Right cardiac atrium (tissue), 5 donors: ENCODE data around the gene PID1. TPM values are rescaled to one million over a fixed set of nuclear protein-coding genes. Genes with fewer than 3 reads are reported as not detected.
A peak's percentile ranks its signal among the peaks of the same experiment; 100 is the strongest.

ENCODE experiments used
- ATAC-seq, 2 donors: fragments of 200-7000 bp; cut with Tn5 transposase; one replicate each; pipeline versions ENCODE4 v1.8.0 to v1.9.1; 2020; ENCODE audit warnings: moderate library complexity in 2 of 2, mild to moderate bottlenecking in 1 of 2
- DNase-seq, 3 donors: peaks; one replicate each; pipeline ENCODE4 v3.0.0-alpha.2; 2020
- H3K27ac ChIP-seq: one replicate; pipeline ENCODE4 v1.5.1; 2013; ENCODE audit warnings: mild to moderate bottlenecking, low read length, control low read depth, moderate library complexity
- H3K27me3 ChIP-seq: one replicate; pipeline ENCODE4 v1.6.1; 2013; ENCODE audit not compliant: control insufficient read depth, insufficient read depth
- H3K4me1 ChIP-seq: one replicate; pipeline ENCODE4 v1.6.1; 2013; ENCODE audit warnings: low read length; ENCODE audit not compliant: control insufficient read depth, insufficient read depth
- H3K4me3 ChIP-seq: one replicate; pipeline ENCODE4 v1.5.1; 2013; ENCODE audit warnings: low read length, control low read depth
- H3K9me3 ChIP-seq: one replicate; pipeline ENCODE4 v1.6.1; 2013; ENCODE audit warnings: low read length; ENCODE audit not compliant: control insufficient read depth
- WGBS: extraction: QIAGEN DNeasy Blood & Tissue Kit; methylation state at CpG from one replicate; pipeline ENCODE4 v1.1.7; 2013; 5-methylcytosine and 5-hydroxymethylcytosine counted together
- intact Hi-C, 4 donors: fragments of 100-400 bp; cut with DNase I; formaldehyde crosslinking; loops; one replicate each; pipeline versions ENCODE4 v1.11.0 to v1.14.0; 2022 to 2023
- polyA plus RNA-seq: library from polyadenylated mRNA; stranded (reverse); fragments of 200-250 nt; gene quantifications from one replicate; pipeline ENCODE4 v1.2.3, GENCODE V29; 2013
- total RNA-seq, 4 donors: library from RNA; stranded (reverse); fragmentation: NEBNext Ultra II Directional; extraction: Animal tissue kit (Norgen Biotek cat#: 25700); gene quantifications; one replicate each; pipeline ENCODE4 v1.2.1, GENCODE V29; 2021
- donor health status: healthy with polysubstance abuse.
- donor health status: DM: no; HTN: yes; CAD: no.
- donor health status: DM: no; HTN: no; CAD: no.
- donor health status: DM: no; HTN: yes; CAD: no; lungs with severe emphysema.
- donor health status: DM: yes; HTN: yes; CAD: no.

Gene PID1
- total and polyA plus RNA-seq, 5 donors: 9.1 to 17.2 (median 11.0) TPM

DNA sequence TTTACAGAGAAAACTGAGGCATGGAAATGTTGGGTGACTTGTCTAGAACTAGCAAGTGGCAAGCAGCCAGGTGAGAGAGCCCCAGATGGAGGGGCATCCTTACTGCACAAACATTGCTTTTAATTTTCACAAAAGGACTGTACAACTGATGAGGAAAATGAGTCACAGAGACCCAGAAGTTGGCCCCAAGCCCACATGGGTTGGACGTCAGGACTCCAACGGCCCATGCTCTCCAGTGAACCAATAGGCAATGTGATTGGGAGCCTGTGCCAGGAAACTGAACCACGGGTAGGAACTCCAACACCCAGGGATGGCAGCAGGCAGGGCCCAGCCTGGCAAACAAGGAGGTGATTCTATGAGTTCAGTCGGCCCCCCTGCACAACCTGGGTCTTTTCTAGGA lies 50.8 kb downstream of the PID1 start:
- Histone ChIP-seq H3K27me3 (no peaks in the 10 kb centered on the region), H3K27ac (no peak overlapping the region), H3K4me1 (no peaks in the 10 kb centered on the region), H3K4me3 (no peak overlapping the region), H3K9me3 (no peaks in the 10 kb centered on the region)
- WGBS: 71% methylated on average over 4 of the region's 4 CpGs
- intact Hi-C loops: no loop called here
- ATAC-seq (no peak), DNase-seq (peak in 1 of 3 donors; percentile 45)

- H3K4me3 ChIP-seq: no peak overlapping the region
- H3K4me1 ChIP-seq: no peaks in the 10 kb centered on the region
- H3K27ac ChIP-seq: no peak overlapping the region
- H3K9me3 ChIP-seq: no peaks in the 10 kb centered on the region
- WGBS: 85% methylated on average over 3 of the region's 3 CpGs
- ATAC-seq (no peak), DNase-seq (no peak)
- no peaks in the 10 kb centered on the region for H3K27me3 ChIP-seq
- intact Hi-C loops: no loop called here
Measured at GRCh38 chr2:229218329-229218921, 52.7 kb downstream of the PID1 start.

DNA sequence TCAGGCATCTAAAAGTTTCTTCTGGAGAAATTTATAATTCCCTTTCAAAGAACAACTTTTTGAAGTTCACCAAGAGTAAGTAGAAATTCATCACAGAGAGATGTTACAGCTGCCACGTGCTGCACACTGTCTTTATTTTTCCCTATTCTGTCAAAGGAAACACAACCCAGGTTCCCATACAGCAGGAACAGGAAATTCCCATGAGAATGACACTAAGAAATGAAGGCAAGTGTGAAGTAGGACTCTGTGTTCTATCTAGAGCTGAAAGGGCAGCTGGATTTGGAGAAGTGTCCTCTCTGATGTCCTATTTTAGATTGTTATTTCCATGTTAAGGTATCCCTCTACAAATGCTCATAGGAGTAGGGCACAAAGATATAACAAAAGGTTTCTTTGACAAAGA lies 58.8 kb downstream of the PID1 start:
- ATAC-seq: peak in 1 of 2 donors; percentile 22
- Histone ChIP-seq H3K4me1 (no peaks in the 10 kb centered on the region), H3K27me3 (no peaks in the 10 kb centered on the region), H3K27ac (no peak overlapping the region), H3K9me3 (no peaks in the 10 kb centered on the region), H3K4me3 (no peak overlapping the region)
- intact Hi-C loops: no loop called here
- no peak for DNase-seq
- 1% methylated on average over 1 of the region's 1 CpG for WGBS

- H3K4me3 ChIP-seq: no peak overlapping the region
- 83% methylated on average over 4 of the region's 4 CpGs for WGBS
- no peak for ATAC-seq
Measured at GRCh38 chr2:229210641-229211040, 60.4 kb downstream of the PID1 start.

GRCh38 chr2:229206548-229206947 lies 64.5 kb downstream of the PID1 start:
- 75% methylated on average over 6 of the region's 6 CpGs for WGBS
- Histone ChIP-seq H3K27ac (no peak overlapping the region), H3K4me1 (no peaks in the 10 kb centered on the region), H3K4me3 (no peak overlapping the region), H3K9me3 (no peaks in the 10 kb centered on the region), H3K27me3 (no peaks in the 10 kb centered on the region)
- no peak for DNase-seq
- intact Hi-C loops: no loop called here
- ATAC-seq: no peak

More at GRCh38 chr2:229210641-229211040, 60.4 kb downstream of the PID1 start:
- Histone ChIP-seq H3K4me1 (no peaks in the 10 kb centered on the region), H3K27me3 (no peaks in the 10 kb centered on the region), H3K9me3 (no peaks in the 10 kb centered on the region), H3K27ac (no peak overlapping the region)
- intact Hi-C loops: no loop called here
- no peak for DNase-seq

- Histone ChIP-seq H3K27ac (no peak overlapping the region), H3K4me3 (no peak overlapping the region), H3K4me1 (no peaks in the 10 kb centered on the region), H3K9me3 (no peaks in the 10 kb centered on the region), H3K27me3 (no peaks in the 10 kb centered on the region)
- intact Hi-C loops: no loop called here
- DNase-seq: no peak
- 70% methylated on average over 5 of the region's 5 CpGs for WGBS
- no peak for ATAC-seq
Measured at GRCh38 chr2:229205704-229206103, 65.4 kb downstream of the PID1 start.

GRCh38 chr2:229202646-229203045 lies 68.4 kb downstream of the PID1 start:
- Histone ChIP-seq H3K27me3 (no peaks in the 10 kb centered on the region), H3K4me1 (no peaks in the 10 kb centered on the region), H3K27ac (no peak overlapping the region), H3K9me3 (no peaks in the 10 kb centered on the region), H3K4me3 (no peak overlapping the region)
- ATAC-seq (no peak), DNase-seq (no peak)
- 98% methylated on average over 1 of the region's 1 CpG for WGBS
- intact Hi-C loops: no loop called here

DNA sequence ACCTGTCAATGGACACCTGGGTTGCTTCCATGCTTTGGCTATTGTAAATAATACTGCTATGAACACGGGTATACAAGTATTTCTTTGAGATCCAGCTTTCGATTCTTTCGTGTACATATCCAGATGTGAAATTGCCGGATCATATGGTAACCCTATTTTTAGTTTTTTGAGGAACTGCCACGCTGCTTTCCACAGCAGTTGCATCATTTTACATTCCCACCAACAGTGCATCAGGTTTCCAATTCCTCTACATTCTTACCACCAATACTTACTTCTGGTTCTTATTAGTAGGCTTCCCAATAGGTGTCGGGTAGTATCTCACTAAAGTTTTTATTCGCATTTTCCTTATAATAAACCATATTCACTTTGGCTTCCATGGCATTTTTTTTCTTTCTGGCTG lies 69.6 kb downstream of the PID1 start:
- Histone ChIP-seq H3K9me3 (no peaks in the 10 kb centered on the region), H3K27ac (no peak overlapping the region), H3K4me1 (no peaks in the 10 kb centered on the region), H3K4me3 (no peak overlapping the region), H3K27me3 (no peaks in the 10 kb centered on the region)
- ATAC-seq (no peak), DNase-seq (no peak)
- intact Hi-C loops: no loop called here
- WGBS: 77% methylated on average over 7 of the region's 7 CpGs

- H3K4me3 ChIP-seq: no peak overlapping the region
- no peaks in the 10 kb centered on the region for H3K4me1 ChIP-seq
- no peak overlapping the region for H3K27ac ChIP-seq
- no peaks in the 10 kb centered on the region for H3K9me3 ChIP-seq
- no peak for ATAC-seq
- intact Hi-C loops: no loop called here
- H3K27me3 ChIP-seq: no peaks in the 10 kb centered on the region
- DNase-seq: no peak
- 63% methylated on average over 2 of the region's 2 CpGs for WGBS
Measured at GRCh38 chr2:229199267-229199666, 71.8 kb downstream of the PID1 start.

- Histone ChIP-seq H3K4me3 (no peak overlapping the region), H3K27me3 (no peaks in the 10 kb centered on the region), H3K4me1 (no peaks in the 10 kb centered on the region), H3K27ac (no peak overlapping the region), H3K9me3 (no peaks in the 10 kb centered on the region)
- intact Hi-C loops: no loop called here
- ATAC-seq (no peak), DNase-seq (no peak)
- WGBS: 71% methylated on average over 2 of the region's 2 CpGs
Measured at GRCh38 chr2:229196448-229196847, 74.6 kb downstream of the PID1 start.

DNA sequence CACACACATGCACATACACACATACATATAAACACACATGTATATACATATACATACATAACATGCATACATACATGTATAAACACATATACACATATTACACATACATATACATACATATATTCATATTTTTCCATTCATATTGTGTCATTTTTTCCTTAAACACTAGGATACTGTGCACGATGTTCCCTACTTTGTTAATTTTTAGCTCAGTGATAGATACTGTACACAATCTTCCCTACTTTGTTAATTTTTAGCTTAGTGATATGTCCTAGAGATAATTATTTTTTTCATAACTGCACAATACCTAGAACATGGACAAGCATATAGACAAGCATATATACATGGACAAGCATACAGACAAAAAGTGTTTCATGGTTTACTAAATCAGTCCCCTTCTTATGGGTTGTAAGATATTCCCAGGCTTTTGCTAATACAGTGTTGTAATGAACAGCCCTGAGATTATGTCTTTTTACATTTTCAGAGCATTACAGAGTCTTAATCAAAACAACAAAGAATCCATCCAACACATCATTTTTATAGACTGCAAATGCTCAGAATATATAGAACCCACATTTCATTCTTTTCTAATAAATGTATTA lies 75.6 kb downstream of the PID1 start:
- 89% methylated on average over 1 of the region's 1 CpG for WGBS
- no peaks in the 10 kb centered on the region for H3K27me3 ChIP-seq
- H3K4me1 ChIP-seq: no peaks in the 10 kb centered on the region
- H3K9me3 ChIP-seq: no peaks in the 10 kb centered on the region
- H3K27ac ChIP-seq: no peak overlapping the region
- no peak overlapping the region for H3K4me3 ChIP-seq
- intact Hi-C loops: no loop called here
- DNase-seq: no peak
- no peak for ATAC-seq

GRCh38 chr2:229193281-229193680 lies 77.8 kb downstream of the PID1 start:
- intact Hi-C loops: no loop called here
- Histone ChIP-seq H3K27me3 (no peaks in the 10 kb centered on the region), H3K4me1 (no peaks in the 10 kb centered on the region), H3K4me3 (no peak overlapping the region), H3K27ac (no peak overlapping the region), H3K9me3 (no peaks in the 10 kb centered on the region)
- 73% methylated on average over 3 of the region's 3 CpGs for WGBS
- ATAC-seq (no peak), DNase-seq (no peak)
